Umbilical cord (tissue), 2 donors: Measurements from ENCODE around the gene CNOT3. TPM values are rescaled to one million over a fixed set of nuclear protein-coding genes. Genes with fewer than 3 reads are reported as not detected.
"Not testable (repeated sequence)": the region's sequence is repeated elsewhere in the genome, so short reads cannot be mapped to it uniquely, and the experiment has no call there.

ENCODE experiments used
- DNase-seq: peaks from one replicate; pipeline ENCODE4 v3.0.0-alpha.2; 2015; ENCODE audit warnings: low spot score
- total RNA-seq: library from RNA; depleted of rRNA; stranded (reverse); fragments of >200 nt; gene quantifications from one replicate; pipeline ENCODE4 v1.2.3, GENCODE V29; 2014; ENCODE audit warnings: low replicate concordance; ENCODE audit not compliant: insufficient read depth

Gene CNOT3
- total RNA-seq, result 2.6 TPM

DNA sequence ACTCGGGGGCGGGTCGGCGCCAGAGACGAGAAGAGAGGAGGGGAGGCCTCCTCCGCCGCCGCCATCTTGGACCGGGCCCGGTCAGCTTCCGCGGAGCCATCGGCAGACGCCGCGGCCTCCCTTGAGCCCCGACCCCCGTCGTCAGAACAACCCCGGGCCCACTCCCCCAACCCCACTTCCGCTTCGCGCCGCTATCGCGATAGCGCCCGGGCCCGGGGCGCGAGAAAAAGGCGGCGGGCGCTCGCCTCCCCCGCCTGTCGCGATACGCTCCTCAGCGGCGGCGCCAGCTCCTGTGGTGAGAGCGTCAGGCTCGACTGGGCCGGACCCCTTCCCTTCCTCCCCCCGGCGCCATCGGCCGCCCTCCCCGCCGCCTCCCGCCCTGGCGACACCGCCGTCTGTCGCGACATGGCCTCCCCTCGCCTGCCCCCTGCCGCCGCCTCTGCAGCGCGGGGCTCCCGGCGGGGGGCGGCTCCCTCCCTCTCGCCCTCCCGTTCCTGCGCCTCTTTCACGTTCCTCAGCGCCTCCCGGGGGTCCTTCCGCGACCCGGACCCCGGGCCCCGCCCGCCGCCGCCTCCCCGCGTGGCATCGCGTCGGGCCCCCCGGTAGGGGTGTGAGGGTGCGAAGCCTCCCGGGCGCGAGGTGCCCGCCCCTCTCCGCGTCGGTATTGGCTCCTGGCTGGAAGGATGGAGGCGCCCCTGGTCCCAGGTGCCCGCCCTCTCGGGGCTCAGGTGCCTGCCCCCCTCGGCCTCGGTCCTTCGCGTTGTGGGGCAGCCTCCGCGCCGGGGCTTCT is at the start of gene CNOT3:
TSS of gene CNOT3 (plus strand) at position 64 of the 790 bp plus-strand sequence. CDS start 5,217 bp downstream, outside the sequence.
- no peak for DNase-seq

DNA sequence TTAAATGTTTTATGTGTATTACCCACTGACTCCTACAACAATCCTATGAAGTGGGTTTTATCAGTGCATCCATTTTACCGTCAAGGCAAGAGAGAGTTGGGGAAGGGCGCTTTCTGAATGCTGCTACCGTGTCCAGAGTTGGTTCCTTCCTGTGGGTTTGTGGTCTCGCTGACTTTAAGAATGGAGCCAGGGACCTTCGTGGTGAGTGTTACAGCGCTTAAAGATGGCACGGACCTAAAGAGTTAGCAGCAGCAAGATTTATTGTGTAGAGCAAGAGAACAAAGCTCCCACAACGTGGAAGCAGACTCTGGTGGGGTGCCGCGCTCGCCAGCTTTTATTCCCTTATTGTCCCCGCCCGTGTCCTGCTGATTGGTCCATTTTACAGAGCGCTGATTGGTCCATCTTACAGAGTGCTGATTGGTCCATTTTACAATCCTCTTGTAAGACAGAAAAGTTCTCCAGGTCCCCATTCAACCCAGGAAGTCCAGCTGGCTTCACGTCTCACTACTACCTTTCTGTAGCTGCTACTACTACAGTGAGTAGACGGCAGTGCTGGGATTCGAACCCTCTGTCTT is 43.0 kb upstream of the CNOT3 start:
- no peak for DNase-seq

DNA sequence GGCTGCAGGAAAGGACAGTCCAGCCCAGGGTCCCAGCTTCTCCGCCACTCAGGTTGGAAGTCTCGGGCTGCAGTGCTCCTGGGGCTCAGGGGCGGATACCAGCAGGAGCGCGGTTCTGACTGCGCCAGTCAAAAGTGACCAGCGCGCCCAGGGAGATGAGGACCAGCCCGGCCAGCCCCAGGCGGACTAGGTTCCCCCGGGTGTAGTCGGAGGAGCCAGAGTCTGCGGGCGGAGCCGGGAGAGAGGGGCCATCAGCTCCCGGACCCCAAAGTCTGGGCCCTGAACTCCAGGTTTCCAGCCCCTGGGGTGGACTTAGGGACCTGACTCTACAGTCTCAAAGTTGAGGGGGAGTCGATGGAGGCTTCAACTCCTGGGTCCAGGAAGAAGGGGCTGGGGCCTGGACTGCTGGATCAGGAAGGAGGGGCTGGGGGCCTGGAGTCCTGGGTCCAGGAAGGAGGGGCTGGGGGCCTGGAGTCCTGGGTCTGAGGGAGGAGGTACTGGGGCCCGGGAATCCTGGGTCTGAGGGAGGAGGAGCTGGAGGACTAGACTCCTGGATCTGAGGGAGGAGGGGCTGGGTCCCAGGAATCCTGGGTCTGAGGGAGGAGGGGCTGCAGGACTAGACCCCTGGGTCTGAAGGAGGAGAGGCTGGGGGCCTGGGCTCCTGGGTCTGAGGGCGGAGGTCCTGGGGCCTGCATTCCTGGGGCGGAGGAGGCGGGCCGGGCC is 42.3 kb upstream of the CNOT3 start:
- no peak for DNase-seq

DNA sequence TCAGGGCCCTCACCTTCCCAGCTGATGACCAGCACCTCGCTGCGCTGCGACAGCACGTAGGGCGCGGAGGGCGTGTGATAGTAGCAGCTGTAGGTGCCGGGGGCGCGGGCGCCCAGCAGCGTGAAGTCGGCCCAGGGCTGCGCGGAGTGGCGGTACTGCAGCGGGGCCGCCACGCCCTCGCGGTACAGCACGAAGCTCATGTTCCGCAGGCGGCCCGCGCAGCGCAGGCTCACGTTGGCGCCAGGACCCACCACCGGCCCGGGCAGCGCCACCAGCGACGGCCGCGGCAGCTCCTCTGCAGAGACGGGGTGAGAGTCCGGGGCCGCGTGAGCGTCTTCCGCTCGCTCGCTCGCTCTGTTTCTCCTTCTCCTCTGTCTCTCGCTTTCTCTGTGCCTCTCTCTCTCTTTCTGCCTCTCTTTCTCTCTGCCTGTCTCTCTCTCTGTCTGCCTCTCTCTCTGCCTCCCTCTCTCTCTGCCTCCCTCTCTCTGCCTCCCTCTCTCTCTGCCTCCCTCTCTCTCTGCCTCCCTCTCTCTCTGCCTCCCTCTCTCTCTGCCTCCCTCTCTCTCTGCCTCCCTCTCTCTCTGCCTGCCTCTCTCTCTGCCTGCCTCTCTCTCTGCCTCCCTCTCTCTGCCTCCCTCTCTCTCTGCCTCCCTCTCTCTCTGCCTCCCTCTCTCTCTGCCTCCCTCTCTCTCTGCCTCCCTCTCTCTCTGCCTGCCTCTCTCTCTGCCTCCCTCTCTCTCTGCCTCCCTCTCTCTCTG is 41.5 kb upstream of the CNOT3 start:
- peak; percentile 19 for DNase-seq

DNA sequence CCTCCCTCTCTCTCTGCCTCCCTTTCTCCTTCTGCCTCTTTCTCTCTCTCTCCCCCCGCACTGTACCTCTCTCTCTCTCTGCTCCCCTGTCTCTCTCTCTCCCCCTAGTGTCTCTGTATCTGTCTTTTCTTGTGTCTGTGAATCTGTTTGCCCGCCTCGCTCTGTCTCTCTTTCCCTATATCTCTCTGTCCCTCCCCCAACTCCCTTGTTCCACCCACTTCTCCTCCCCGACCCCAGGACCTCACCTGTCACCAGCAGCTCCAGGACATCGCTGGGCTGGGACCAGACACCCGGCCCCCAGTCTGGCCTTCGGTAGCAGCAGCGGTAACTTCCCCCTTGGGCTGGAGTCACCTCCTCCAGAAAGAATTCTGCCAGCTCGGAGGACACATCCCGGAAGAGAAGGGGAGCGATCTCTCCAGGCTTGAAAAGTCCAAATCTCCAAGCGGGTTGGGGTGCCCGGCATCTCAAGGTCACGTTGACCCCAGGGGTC is 40.9 kb upstream of the CNOT3 start:
- peak; percentile 25 for DNase-seq

DNA sequence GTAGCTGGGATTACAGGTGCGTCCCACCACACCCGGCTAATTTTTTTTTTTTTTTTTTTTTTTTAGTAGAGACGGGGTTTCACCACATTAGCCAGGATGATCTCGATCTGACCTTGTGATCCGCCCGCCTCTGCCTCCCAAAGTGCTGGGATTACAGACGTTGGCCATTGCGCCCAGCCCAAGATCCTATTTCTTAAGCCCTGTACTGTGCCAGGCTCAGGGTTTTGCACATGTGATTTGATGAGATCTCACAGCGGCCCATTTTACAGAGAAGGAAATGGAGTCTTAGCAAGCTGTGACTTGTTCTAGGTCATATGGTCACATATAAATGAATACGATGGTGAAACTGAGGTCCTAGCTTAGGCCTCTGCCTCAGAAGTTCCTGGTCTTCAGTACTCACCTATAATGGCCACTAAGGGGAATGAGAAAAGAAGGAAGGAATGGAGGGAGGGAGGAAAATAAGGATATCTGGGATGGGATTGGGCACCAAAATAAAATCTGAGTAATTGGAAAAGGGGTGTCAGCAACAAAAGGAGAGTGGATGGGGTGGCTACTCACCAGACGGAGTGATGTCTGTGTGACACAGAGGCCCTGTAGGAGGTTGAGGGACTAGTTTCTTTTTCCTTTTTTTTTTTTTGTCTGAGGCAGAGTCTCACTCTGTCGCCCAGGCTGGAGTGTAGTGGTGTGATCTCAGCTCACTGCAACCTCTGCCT is 38.2 kb upstream of the CNOT3 start:
- DNase-seq, result no peak

DNA sequence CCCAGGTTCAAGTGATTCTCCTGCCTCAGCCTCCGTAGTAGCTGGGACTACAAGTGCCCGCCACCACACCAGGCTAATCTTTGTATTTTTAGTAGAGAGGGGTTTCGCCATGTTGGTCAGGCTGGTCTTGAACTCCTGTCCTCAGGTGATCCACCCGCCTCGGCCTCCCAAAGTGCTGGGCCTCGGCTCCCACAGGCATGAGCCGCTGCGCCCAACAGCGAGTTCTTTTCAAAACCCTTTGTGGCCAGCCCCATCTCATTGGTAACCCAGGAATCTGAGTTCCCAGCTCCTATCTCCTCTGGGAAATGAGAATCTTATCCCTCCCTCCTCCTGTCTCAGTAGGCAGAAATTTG is 37.7 kb upstream of the CNOT3 start:
- not testable (repeated sequence) for DNase-seq

DNA sequence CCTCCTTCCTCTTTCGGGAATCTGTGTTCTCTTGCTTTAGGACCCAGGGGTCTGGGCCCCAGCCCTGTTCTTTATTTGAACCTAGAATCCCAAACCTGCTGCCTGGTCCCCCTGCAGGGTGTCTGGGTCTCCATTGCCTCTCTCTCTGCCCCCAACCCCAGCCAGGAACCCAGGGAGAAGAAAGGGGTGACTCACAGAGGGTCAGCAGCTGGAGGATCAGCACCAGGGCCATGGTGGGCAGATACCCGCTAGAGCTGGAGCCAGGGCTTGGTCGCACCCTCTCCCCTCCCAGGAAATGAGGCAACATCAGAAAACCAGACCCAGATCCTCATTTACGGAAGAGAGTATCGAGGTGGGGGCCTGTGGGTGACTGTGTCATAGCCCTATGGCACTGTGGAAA is 37.0 kb upstream of the CNOT3 start, which contains the start of gene OSCAR:
TSS of gene OSCAR (minus strand) at position 243 of the 400 bp plus-strand sequence. CDS start at position 232, 11 bp downstream.
- no peak for DNase-seq

DNA sequence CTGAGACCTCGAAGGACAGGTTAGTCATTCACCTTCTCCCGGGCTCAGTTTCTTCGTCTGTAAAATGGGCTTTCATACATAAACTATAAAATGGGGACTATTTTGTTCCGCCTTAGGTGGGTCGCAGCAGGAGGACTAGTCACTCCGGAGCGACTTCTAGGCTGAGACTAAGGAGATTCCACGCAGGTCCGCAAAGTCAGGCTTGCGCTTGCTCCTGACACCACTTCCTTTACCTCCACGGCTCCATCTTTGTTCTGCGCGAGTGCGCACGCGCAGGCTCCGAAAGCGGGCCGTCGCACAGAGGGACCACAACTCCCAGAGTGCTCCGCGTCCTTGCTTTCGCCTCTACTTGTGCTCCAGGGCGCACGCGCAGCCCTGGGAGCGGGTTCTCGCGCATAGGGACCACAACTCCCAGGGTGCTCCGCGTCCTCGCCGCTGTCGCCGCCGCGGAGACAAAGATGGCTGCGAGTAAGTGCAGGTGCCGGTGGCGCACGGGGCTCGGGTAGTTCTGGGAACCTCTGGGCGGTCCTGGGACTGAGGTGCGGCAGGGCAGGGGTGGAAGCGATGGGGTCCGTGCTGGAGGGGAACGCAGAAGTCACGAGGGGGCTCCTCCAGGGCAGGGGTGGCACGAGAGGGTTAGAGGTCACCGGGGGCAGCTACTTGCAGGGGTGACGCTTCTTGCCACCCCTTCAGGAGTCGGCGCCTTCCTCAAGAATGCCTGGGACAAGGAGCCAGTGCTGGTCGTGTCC is 35.0 kb upstream of the CNOT3 start, which contains the start of gene NDUFA3:
TSS of gene NDUFA3 (plus strand) at position 435 of the 749 bp plus-strand sequence. CDS start at position 459, 24 bp downstream.
- peak; percentile 99 for DNase-seq

DNA sequence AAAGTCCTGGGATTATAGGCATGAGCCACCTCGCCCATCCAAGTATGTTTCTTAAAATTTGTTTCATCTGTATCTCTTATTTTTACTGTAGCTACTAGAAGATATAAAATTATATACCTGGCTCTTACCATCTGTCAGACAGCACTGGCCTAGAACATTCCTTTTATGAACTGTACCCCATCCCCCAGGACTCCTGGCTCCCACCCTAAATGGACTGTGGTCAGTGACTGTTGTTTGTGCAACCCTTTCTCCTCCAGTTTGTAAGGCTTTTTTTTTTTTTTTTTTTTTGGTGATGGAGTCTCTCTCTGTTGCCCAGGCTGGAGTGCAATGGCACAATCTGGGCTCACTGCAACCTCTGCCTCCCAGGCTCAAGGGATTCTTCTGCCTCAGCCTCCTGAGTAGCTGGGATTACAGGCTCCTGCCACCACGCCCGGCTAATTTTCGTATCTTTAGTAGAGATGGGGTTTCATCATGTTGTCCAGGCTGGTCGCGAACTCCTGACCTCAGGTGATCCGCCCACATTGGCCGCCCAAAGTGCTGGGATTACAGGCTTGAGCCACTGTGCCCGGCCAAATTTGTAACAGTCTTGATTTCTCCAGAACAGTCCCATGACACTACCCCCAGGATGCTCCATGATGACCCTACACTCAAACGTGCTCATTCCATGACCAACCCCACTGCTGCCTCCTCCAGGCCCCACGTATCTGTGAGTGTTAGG is 32.4 kb upstream of the CNOT3 start:
- no peak for DNase-seq

DNA sequence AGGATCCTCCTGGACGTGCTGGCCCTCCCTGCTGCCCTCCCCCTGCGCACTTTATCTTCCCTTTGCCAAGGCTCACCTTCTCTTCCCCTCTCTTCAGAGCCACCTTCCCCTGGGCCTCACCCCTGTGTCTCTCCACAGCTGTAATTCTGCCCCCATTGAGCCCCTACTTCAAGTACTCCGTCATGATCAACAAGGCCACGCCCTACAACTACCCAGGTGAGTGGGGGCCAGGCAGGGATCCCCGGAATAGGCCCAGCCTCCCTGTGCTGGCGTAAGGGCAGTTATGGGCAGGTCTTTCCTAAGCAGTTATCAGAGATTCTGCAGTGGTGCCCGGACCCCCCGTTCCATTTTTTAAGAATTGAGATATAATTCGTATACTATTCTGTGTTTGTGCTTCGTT is 31.8 kb upstream of the CNOT3 start:
- DNase-seq, result no peak

DNA sequence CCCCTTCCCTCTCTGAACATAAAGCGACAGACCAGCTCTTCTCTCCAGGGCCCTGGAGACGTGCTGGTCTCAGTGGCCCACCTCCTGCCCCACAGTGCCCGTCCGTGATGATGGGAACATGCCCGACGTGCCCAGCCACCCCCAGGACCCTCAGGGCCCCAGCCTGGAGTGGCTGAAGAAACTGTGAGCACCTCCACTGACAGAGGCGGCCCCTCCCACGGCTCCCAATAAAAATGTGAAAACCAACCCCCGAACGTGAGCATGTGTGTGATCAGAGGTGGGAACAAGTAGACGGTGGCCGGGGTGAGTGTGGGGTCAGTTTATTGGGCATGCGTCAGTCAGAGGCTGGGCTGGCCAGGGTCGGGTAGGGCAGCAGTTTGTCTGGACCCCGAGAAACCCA is 30.8 kb upstream of the CNOT3 start:
- no peak for DNase-seq

DNA sequence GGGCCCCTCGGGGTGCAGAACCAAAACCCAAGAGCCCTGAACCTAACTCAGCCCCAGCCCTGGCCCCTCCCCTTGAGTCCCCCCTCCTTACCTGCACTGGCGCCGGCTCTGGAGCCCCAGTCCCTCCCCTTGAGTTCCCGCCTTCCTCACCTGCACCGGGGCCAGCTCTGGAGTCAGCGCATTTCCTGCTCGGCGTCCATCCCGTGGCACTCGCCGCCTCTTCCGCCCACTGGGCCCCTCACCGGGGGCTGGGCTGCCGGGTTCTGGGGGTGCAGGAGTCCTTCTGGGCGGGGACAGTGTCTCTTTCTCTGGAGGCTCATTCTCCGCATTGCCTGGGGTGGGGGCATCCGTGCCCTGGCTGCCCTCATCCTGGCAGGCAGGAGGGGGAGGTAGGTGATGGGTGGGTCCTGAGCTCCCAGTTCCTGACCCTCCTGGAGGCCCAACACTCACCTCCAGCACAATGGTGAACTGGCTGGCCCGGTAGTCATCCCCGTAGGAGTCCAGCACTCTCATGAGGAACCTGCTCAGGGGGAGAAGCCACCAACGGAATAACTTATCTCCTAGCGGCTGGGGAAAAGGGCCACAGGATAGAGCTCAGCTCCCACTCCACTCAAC is 29.6 kb upstream of the CNOT3 start:
- no peak for DNase-seq

DNA sequence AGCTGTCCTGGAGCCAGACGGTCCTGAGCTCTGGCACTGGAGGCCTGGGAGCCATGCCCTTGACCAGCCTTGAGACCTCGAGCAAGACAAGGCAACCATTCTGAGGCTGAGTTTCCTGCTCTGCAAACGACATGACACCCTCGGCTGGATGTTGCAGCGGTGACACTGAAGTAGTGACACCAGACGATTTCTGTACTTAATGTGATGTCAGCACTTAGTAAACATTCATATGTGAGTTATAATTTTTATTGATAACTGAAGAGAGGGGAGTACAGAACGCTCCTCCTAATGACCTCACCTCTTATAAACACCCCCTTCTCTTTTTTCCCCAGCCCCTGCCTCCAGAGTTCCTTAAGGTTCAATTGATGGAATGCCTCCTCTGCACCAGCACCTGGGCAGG is 29.1 kb upstream of the CNOT3 start:
- DNase-seq, result no peak

DNA sequence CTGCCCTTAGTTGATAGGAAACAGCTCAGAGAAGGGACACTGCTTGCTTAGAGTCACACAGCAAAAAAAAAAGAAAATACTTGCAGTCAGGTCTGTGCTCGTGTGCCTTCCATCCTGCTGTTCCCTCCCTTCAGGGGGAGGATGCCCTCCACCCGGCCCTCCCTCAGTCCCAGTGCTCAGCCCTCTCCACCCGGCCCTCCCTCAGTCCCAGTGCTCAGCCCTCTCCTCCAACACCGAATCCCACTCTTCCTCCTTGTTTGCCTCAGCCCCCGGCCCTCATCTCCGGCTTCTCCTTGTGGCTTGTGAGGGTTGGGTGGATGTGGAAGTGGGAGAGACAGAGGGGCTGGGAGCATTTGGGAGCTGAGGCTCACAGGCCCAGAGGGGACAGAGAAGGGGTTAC is 27.9 kb upstream of the CNOT3 start:
- DNase-seq, result no peak

DNA sequence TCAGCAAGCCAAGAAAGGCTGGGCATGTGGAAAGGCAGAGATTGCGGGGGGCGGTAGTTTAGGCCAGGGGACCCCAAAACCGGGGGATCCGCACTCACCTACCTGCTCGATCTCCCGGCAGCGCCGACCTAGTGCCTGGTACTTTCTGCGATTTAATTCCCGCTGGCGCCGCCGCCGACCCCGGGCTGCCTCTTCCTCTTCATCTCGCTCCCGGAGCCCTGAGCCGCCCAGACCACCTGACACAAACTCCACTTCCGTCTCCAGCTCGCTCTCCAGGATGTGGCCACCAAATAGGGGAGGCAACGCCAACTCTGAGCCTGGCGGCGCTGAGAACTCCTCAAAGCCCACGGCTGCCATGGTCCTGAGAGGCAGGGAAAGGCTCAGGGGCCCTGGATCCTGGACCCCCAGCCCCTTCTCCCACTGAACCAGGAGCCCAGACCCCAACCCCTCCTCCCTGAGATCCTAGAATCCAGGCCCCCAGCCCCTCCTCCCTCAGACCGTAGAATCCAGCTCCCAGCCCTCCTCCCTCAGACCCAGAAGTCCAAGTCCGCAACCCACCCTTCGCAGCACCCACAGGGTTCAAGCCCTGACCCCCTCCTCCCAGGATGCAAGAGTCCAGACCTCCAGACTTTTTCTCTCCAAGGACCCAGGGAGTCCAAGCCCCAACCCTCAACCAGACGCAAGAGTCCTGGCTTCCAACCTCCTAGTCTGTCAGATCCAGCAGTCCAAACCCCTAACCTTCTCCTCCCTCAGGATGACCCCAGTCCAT is 23.0 kb upstream of the CNOT3 start:
- no peak for DNase-seq

DNA sequence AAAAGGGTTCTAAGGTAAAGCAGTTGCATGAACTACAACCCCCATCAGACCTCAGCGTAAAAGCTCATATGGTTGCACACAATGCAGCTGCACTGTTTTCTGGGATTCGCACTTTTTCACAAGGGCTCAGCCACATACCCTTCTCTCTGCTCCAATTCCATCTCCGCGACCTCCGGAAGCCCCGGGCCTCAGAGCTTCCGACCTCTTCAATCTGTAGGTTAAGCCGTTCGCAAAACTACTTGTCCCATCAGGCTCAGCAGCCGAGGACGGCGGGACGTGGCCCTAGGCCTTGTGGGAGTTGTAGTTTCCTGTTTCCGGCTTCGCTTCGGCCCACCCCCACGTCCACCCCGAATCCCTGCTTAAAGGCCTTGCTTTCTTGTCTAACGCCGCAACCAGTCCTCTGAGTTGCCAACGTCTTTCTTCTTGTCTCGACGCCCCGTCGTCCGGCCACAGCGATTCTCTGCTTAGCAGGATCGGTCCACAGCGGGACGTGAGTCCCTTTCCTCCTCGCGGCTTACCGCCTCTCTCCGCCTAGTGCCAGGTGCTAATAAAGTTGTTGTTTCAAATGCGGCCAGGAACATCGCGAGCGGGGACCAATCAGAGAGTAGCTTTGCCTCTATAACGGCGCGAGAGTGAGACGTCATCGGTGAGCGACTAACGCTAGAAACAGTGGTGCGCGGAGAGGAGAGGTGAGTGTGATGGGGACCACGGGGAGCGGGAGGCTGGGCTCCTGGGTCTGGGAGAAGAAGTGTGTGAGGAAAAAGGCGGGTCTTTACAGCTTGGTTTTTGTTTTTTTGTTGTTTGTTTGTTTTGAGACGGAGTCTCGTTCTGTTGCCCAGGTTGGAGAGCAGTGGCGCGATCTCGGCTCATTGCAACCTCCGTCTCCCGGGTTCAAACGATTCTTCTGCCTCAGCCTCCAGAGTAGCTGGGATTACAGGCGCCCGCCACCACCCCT is 22.2 kb upstream of the CNOT3 start, which contains the start of the genes PRPF31 and TFPT:
TSS of gene PRPF31 (plus strand) at position 646 of the 955 bp plus-strand sequence. CDS start 2,525 bp downstream, outside the sequence.
TSS of gene TFPT (minus strand) at position 549 of the 955 bp plus-strand sequence. CDS start at position 161, 388 bp downstream.
- DNase-seq, result peak; percentile 99
